HG02678 (cell line): Measurements from ENCODE around the gene SCRN2.

Source experiments
- ATAC-seq: cut with Tn5 transposase; IDR thresholded peaks from one replicate; pipeline ENCODE4 v1.9.1; 2021; ENCODE audit warnings: mild to moderate bottlenecking, moderate library complexity; ENCODE audit not compliant: unreplicated experiment

SCRN2 gene

GRCh38 chr17:47822785-47823184 is 18.3 kb downstream of the SCRN2 start:
- ATAC-seq, result no peak

GRCh38 chr17:47821424-47822391 is 19.4 kb downstream of the SCRN2 start, which contains the start of gene OSBPL7:
Gene OSBPL7 (minus strand): TSS chr17:47821794. CDS start chr17:47820278, 1,516 bp downstream.
- ATAC-seq, result peak; percentile 94

- ATAC-seq, result no peak
Observed at GRCh38 chr17:47821031-47821423, 20.0 kb downstream of the SCRN2 start.

- no peak for ATAC-seq
Observed at GRCh38 chr17:47820033-47820789, 20.9 kb downstream of the SCRN2 start.

- no peak for ATAC-seq
Observed at GRCh38 chr17:47819475-47819874, 21.6 kb downstream of the SCRN2 start.

GRCh38 chr17:47818002-47818695 is 22.9 kb downstream of the SCRN2 start:
- no peak for ATAC-seq

GRCh38 chr17:47816947-47817346 is 24.1 kb downstream of the SCRN2 start:
- no peak for ATAC-seq

- ATAC-seq, result no peak
Observed at GRCh38 chr17:47816111-47816735, 24.9 kb downstream of the SCRN2 start.

GRCh38 chr17:47815106-47815918 is 25.8 kb downstream of the SCRN2 start:
- ATAC-seq, result no peak

- ATAC-seq, result no peak
Observed at GRCh38 chr17:47813512-47814031, 27.5 kb downstream of the SCRN2 start.

GRCh38 chr17:47813077-47813476 is 28.0 kb downstream of the SCRN2 start:
- ATAC-seq, result no peak

- ATAC-seq, result no peak
Observed at GRCh38 chr17:47812146-47812920, 28.7 kb downstream of the SCRN2 start.

GRCh38 chr17:47811709-47812108 is 29.4 kb downstream of the SCRN2 start:
- no peak for ATAC-seq

- no peak for ATAC-seq
Observed at GRCh38 chr17:47810901-47811635, 30.0 kb downstream of the SCRN2 start.

- ATAC-seq, result no peak
Observed at GRCh38 chr17:47810200-47810821, 30.8 kb downstream of the SCRN2 start.

- ATAC-seq, result no peak
Observed at GRCh38 chr17:47808830-47809480, 32.1 kb downstream of the SCRN2 start.
